Measurements from ENCODE around the gene GPR157.
A peak's percentile ranks its signal among the peaks of the same experiment; 100 is the strongest.

GPR157 gene

GRCh38 chr1:9167638-9168037 is 38.7 kb upstream of the GPR157 start:
- H3K4me1 ChIP-seq (ENCODE audit: low read depth, poor library complexity, severe bottlenecking), result peaks cover 30% of the 10 kb centered on the region
- TF ChIP-seq CTCF (conservative IDR thresholded peaks at IDR 0.05; ENCODE audit: low read depth, low read length), result no peak
- H3K27me3 ChIP-seq (ENCODE audit: insufficient read depth, low read depth), result no peaks in the 10 kb centered on the region
- no peaks in the 10 kb centered on the region for H4K20me1 ChIP-seq (ENCODE audit: insufficient read depth)
- H3K4me2 ChIP-seq, result no peak overlapping the region
- H3K9ac ChIP-seq, result no peak overlapping the region
- no peak overlapping the region for H2AFZ ChIP-seq (ENCODE audit: low read depth)
- no peak overlapping the region for H3K27ac ChIP-seq
- H3K36me3 ChIP-seq (ENCODE audit: insufficient read depth), result no peaks in the 10 kb centered on the region
- H3K4me3 ChIP-seq (IDR thresholded peaks at IDR 0.05; ENCODE audit: insufficient read depth, low read depth, low read length), result no peak overlapping the region
- no peaks in the 10 kb centered on the region for H3K79me2 ChIP-seq (ENCODE audit: insufficient read depth, low read depth)

- H4K20me1 ChIP-seq (ENCODE audit: insufficient read depth), result no peaks in the 10 kb centered on the region
- H2AFZ ChIP-seq (ENCODE audit: low read depth), result no peak overlapping the region
- no peak overlapping the region for H3K9ac ChIP-seq
- H3K4me2 ChIP-seq, result no peak overlapping the region
- no peak overlapping the region for H3K27ac ChIP-seq
- no peak overlapping the region for H3K4me3 ChIP-seq (IDR thresholded peaks at IDR 0.05; ENCODE audit: insufficient read depth, low read depth, low read length)
- H3K4me1 ChIP-seq (ENCODE audit: low read depth, poor library complexity, severe bottlenecking), result peaks cover 36% of the 10 kb centered on the region
- no peaks in the 10 kb centered on the region for H3K79me2 ChIP-seq (ENCODE audit: insufficient read depth, low read depth)
- TF ChIP-seq CTCF (conservative IDR thresholded peaks at IDR 0.05; ENCODE audit: low read depth, low read length), result no peak
- H3K27me3 ChIP-seq (ENCODE audit: insufficient read depth, low read depth), result no peaks in the 10 kb centered on the region
- no peaks in the 10 kb centered on the region for H3K36me3 ChIP-seq (ENCODE audit: insufficient read depth)
These were observed 37.7 kb upstream of the GPR157 start for GRCh38 chr1:9166289-9167235.

GRCh38 chr1:9165396-9165795 is 36.5 kb upstream of the GPR157 start:
- Histone ChIP-seq H3K4me3 (IDR thresholded peaks at IDR 0.05; ENCODE audit: insufficient read depth, low read depth, low read length) (no peak overlapping the region), H3K79me2 (ENCODE audit: insufficient read depth, low read depth) (no peaks in the 10 kb centered on the region), H3K27me3 (ENCODE audit: insufficient read depth, low read depth) (no peaks in the 10 kb centered on the region), H3K4me1 (ENCODE audit: low read depth, poor library complexity, severe bottlenecking) (peaks cover 36% of the 10 kb centered on the region), H3K4me2 (no peak overlapping the region), H3K36me3 (ENCODE audit: insufficient read depth) (no peaks in the 10 kb centered on the region), H2AFZ (ENCODE audit: low read depth) (no peak overlapping the region), H3K27ac (peak overlapping the region; percentile 80; the same call in 1 of the 2 replicates), H4K20me1 (ENCODE audit: insufficient read depth) (no peaks in the 10 kb centered on the region), H3K9ac (no peak overlapping the region)
- TF ChIP-seq CTCF (conservative IDR thresholded peaks at IDR 0.05; ENCODE audit: low read depth, low read length), result no peak

GRCh38 chr1:9164919-9165318 is 36.0 kb upstream of the GPR157 start:
- H3K27ac ChIP-seq, result peak overlapping the region; percentile 80
- H3K27me3 ChIP-seq (ENCODE audit: insufficient read depth, low read depth), result no peaks in the 10 kb centered on the region
- H3K79me2 ChIP-seq (ENCODE audit: insufficient read depth, low read depth), result no peaks in the 10 kb centered on the region
- peak overlapping the region; percentile 47; the same call in 1 of the 2 replicates for H3K9ac ChIP-seq
- H3K36me3 ChIP-seq (ENCODE audit: insufficient read depth), result no peaks in the 10 kb centered on the region
- H3K4me1 ChIP-seq (ENCODE audit: low read depth, poor library complexity, severe bottlenecking), result peaks cover 36% of the 10 kb centered on the region
- H3K4me3 ChIP-seq (IDR thresholded peaks at IDR 0.05; ENCODE audit: insufficient read depth, low read depth, low read length), result no peak overlapping the region
- TF ChIP-seq CTCF (conservative IDR thresholded peaks at IDR 0.05; ENCODE audit: low read depth, low read length), result no peak
- H3K4me2 ChIP-seq, result 0 out of 2 replicates have a peak overlapping the region, but pooled peaks have one; percentile 27
- no peak overlapping the region for H2AFZ ChIP-seq (ENCODE audit: low read depth)
- H4K20me1 ChIP-seq (ENCODE audit: insufficient read depth), result no peaks in the 10 kb centered on the region
